Measurements from ENCODE around the gene DIAPH3. TPM values are rescaled to one million over a fixed set of nuclear protein-coding genes. Genes with fewer than 3 reads are reported as not detected.

DIAPH3 gene
- total and polyA plus RNA-seq, 2 of the 4 experiments (the other 2 are of a cell fraction) = 8.9 to 9.3 TPM

GRCh38 chr13:59686798-59687394 lies 476.8 kb downstream of the DIAPH3 start:
- no peak overlapping the region for H3K23ac ChIP-seq (ENCODE audit: low read depth, low read length)
- H2AK9ac ChIP-seq (replicated peaks; ENCODE audit: low read depth, low read length, poor library complexity) = no peak overlapping the region
- in situ Hi-C loops (cut with MboI; ENCODE audit: low sequenced_read_pairs) = loop anchor here (5.0 to 25.0 kb wide), 2 partner anchors 220 to 650 kb away; no protein-coding TSS in a partner anchor
- no peaks in the 10 kb centered on the region for H3K79me1 ChIP-seq (ENCODE audit: low read depth in 1 of 2, low read length in 2 of 2)
- H3K9me3 ChIP-seq (ENCODE audit: control insufficient read depth, insufficient read depth, low read length) = no peaks in the 10 kb centered on the region
- no peak overlapping the region for H3K18ac ChIP-seq (ENCODE audit: low read depth, low read length)
- H2BK15ac ChIP-seq (ENCODE audit: low read depth, low read length) = no peak overlapping the region
- H2BK120ac ChIP-seq (ENCODE audit: low read depth, low read length) = no peak overlapping the region
- no peak overlapping the region for H3K14ac ChIP-seq (replicated peaks; ENCODE audit: low read depth, low read length)
- H2AK5ac ChIP-seq (ENCODE audit: low read depth, low read length) = no peak overlapping the region
- no peak overlapping the region for H3K9ac ChIP-seq (ENCODE audit: low read depth, low read length)
- H2BK20ac ChIP-seq (ENCODE audit: low read depth, low read length) = no peak overlapping the region
- dilution Hi-C loops (cut with HindIII; ENCODE audit: low sequenced_read_pairs, unreplicated experiment) = no loop called here
- no peaks in the 10 kb centered on the region for H3K27me3 ChIP-seq (ENCODE audit: control insufficient read depth, insufficient read depth, low read length)
- ATAC-seq (ENCODE audit: low read depth) = no peak
- 0 out of 2 replicates have a peak, but pooled peaks cover 2% of the 10 kb centered on the region for H3K4me1 ChIP-seq (ENCODE audit: control insufficient read depth, insufficient read depth, low read length)
- H3K4me2 ChIP-seq (ENCODE audit: low read depth, low read length) = no peak overlapping the region
- H3K56ac ChIP-seq (ENCODE audit: extremely low read depth, insufficient read depth, low read length) = no peak overlapping the region
- H4K5ac ChIP-seq (ENCODE audit: low read depth, low read length) = no peak overlapping the region; the same call in 1 of the 2 replicates
- no peaks in the 10 kb centered on the region for H3K9me1 ChIP-seq (ENCODE audit: insufficient read depth, low read length)
- H3K4ac ChIP-seq (ENCODE audit: low read depth, low read length) = no peak overlapping the region
- no peak overlapping the region for H4K8ac ChIP-seq (ENCODE audit: low read depth in 2 of 2, low read length in 2 of 2)
- intact Hi-C loops (cut with micrococcal nuclease) = loop anchor here (10.0 kb wide), 1 partner anchor 478 kb away; the partner anchor contains the start of gene DIAPH3
- H3K4me3 ChIP-seq (ENCODE audit: insufficient read depth, low read depth, low read length) = no peak overlapping the region
- no peak overlapping the region for H2BK5ac ChIP-seq (ENCODE audit: low read depth, low read length, poor library complexity, severe bottlenecking)
- BruUV-seq (replicated peaks) = no TSS peak
- no peak overlapping the region for H2AFZ ChIP-seq (replicated peaks; ENCODE audit: low read length, poor library complexity)
- TF ChIP-seq RAD21 (IDR thresholded peaks at IDR 0.05; ENCODE audit: low read length) (no peak), CHD1 (IDR thresholded peaks at IDR 0.05; ENCODE audit: low read depth, low read length) (no peak), RCOR1 (IDR thresholded peaks at IDR 0.05; ENCODE audit: insufficient replicate concordance, low read length) (no peak)
- WGBS, 2 experiments (ENCODE audit: extremely low coverage in 2 of 2, insufficient read length in 1 of 2) = no CpG with 5 or more reads among the region's 2 CpGs
- DNase-seq = no peak
- H3K36me3 ChIP-seq (ENCODE audit: control insufficient read depth, insufficient read depth, low read length) = no peaks in the 10 kb centered on the region
- POLR2A ChIA-PET (ENCODE audit: unreplicated experiment) = no interaction called here
- no peaks in the 10 kb centered on the region for H4K20me1 ChIP-seq (ENCODE audit: insufficient read depth, low read length)
- H4K91ac ChIP-seq (ENCODE audit: insufficient read depth, low read depth, low read length) = no peak overlapping the region
- H3K27ac ChIP-seq (ENCODE audit: insufficient read depth, low read length) = no peak overlapping the region
- CTCF ChIA-PET = no interaction called here
